PFSK-1 (cell line): ENCODE data around the gene CLN5.

Experiments
- FOXP2 ChIP-seq: optimal IDR thresholded peaks from 2 replicates; pipeline ENCODE3; 2011; ENCODE audit warnings: borderline replicate concordance, control low read depth, inconsistent platforms; ENCODE audit not compliant: insufficient read depth; ENCODE audit errors: extremely low read length, extremely low read depth
- POLR2AphosphoS5 ChIP-seq: IDR thresholded peaks from 2 replicates; pipeline ENCODE4 v1.6.1; 2012; ENCODE audit warnings: low read depth, mild to moderate bottlenecking, control low read depth, low read length, moderate library complexity
- REST ChIP-seq, 2 experiments: IDR thresholded peaks; 2 replicates each; pipeline versions ENCODE4 v1.6.1 to v1.8.0; 2011 to 2012; ENCODE audit warnings: low read depth in 2 of 2, low read length in 2 of 2, control low read depth in 1 of 2, inconsistent platforms in 1 of 2, mild to moderate bottlenecking in 1 of 2, moderate library complexity in 1 of 2; ENCODE audit not compliant: insufficient read depth in 1 of 2
- SIN3A ChIP-seq: IDR thresholded peaks from 2 replicates; pipeline ENCODE4 v1.6.1; 2012; ENCODE audit warnings: mild to moderate bottlenecking, low read length, moderate library complexity, borderline replicate concordance; ENCODE audit not compliant: insufficient read depth
- TAF1 ChIP-seq: IDR thresholded peaks from 2 replicates; pipeline ENCODE4 v1.6.1; 2012; ENCODE audit warnings: low read length, control low read depth, borderline replicate concordance; ENCODE audit not compliant: insufficient read depth

The CLN5 gene

GRCh38 chr13:77016888-77017623, 25.2 kb downstream of the CLN5 start:
- no peak for TF ChIP-seq SIN3A
- TF ChIP-seq TAF1: no peak
- no peak for TF ChIP-seq POLR2AphosphoS5
- no peak for TF ChIP-seq FOXP2
- no peak for TF ChIP-seq REST (IDR thresholded peaks at IDR 0.05; ENCODE audit: insufficient read depth in 1 of 2, low read depth in 2 of 2, low read length in 2 of 2)

GRCh38 chr13:77019756-77020155, 27.9 kb downstream of the CLN5 start:
- TF ChIP-seq FOXP2: no peak
- no peak for TF ChIP-seq TAF1
- TF ChIP-seq SIN3A: no peak
- TF ChIP-seq POLR2AphosphoS5: no peak
- TF ChIP-seq REST (IDR thresholded peaks at IDR 0.05; ENCODE audit: insufficient read depth in 1 of 2, low read depth in 2 of 2, low read length in 2 of 2): no peak

GRCh38 chr13:77022341-77022740, 30.5 kb downstream of the CLN5 start:
- TF ChIP-seq FOXP2 (no peak), SIN3A (no peak), REST (IDR thresholded peaks at IDR 0.05; ENCODE audit: insufficient read depth in 1 of 2, low read depth in 2 of 2, low read length in 2 of 2) (no peak), TAF1 (no peak), POLR2AphosphoS5 (no peak)

- TF ChIP-seq POLR2AphosphoS5 (no peak), TAF1 (no peak), REST (IDR thresholded peaks at IDR 0.05; ENCODE audit: insufficient read depth in 1 of 2, low read depth in 2 of 2, low read length in 2 of 2) (no peak), SIN3A (0 out of 2 replicates have a peak, but pooled peaks have one; percentile 10), FOXP2 (peak; percentile 43)
Observed at GRCh38 chr13:77026255-77026860, 34.5 kb downstream of the CLN5 start.
